ENCODE data around the gene PRPS2.

GRCh38 chrX:12798601-12799000 lies 7.4 kb downstream of the PRPS2 start:
- no peak for TF ChIP-seq EP300 (IDR thresholded peaks at IDR 0.05; ENCODE audit: borderline replicate concordance)
- TF ChIP-seq MAX (IDR thresholded peaks at IDR 0.05) = no peak
- no peak for TF ChIP-seq CEBPB (IDR thresholded peaks at IDR 0.05)
- no peak for TF ChIP-seq CREB1 (IDR thresholded peaks at IDR 0.05; ENCODE audit: low read depth)
- no peak for TF ChIP-seq NFIC (IDR thresholded peaks at IDR 0.05)
- TF ChIP-seq YY1 (IDR thresholded peaks at IDR 0.05; ENCODE audit: low read depth) = no peak
- TF ChIP-seq, protein P1, sequence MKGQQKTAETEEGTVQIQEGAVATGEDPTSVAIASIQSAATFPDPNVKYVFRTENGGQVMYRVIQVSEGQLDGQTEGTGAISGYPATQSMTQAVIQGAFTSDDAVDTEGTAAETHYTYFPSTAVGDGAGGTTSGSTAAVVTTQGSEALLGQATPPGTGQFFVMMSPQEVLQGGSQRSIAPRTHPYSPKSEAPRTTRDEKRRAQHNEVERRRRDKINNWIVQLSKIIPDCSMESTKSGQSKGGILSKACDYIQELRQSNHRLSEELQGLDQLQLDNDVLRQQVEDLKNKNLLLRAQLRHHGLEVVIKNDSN (IDR thresholded peaks at IDR 0.05) = no peak
- no peak for TF ChIP-seq EGR1 (IDR thresholded peaks at IDR 0.05)

Data from Ishikawa (cell line).